DMS114 treated with DMSO at 0.1 percent for 48 hours (cell line): ENCODE measurements around the gene RAD51B.

ENCODE experiments used
- DNase-seq: peaks from one replicate; lab custom pipeline; 2025; ENCODE audit not compliant: unreplicated experiment; lab: John Stamatoyannopoulos, UW

The RAD51B gene

DNA sequence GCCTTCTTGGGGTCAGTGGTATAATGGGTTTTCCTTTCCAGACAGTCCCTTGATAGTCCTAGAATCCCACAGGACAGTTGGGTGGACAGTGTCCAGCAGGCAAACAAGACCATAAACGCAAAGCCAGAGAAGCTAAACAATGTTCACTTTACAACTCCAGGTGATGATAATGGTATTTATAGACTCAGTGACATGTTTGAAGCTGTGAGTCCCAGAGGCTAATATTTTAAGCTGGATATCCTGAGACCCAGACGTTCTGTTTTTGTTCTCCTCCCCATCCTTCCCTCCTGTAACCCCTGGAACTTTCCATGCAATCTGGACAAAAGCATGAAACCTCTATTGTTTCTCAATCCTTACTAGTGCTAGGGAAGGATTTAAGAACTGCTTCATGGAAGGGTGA is 852.3 kb downstream of the RAD51B start:
- DNase-seq = no peak

DNA sequence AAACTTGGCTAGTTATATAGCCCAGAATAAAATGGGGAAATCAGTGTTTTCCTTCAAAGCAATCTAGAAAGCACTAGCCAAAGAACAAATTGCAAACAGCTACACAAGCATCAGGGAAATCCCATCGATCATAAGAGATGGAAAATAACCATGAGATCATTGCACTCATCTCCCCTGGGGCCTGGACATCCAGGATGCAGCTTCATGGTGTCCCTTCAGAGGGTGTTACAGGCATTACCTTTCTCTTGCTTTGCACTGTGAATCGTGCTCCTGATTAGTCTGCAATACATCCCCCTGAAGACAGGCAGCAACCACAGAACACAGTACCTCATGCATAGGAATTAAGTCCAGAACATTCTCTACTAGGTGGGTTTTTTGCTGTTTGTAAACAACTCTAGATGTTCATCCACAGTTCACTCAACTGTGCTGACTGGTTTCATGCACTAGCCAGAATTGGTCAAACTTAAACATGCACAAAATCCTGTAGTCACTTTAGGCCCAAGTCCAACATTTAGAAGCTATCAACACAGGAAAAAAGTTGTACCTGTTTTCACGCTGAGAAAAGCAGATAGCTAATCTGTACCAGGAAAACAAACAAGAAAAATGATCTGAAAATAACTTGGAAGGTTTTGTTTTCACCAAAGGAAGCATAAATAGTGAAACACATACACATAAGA is 853.2 kb downstream of the RAD51B start:
- DNase-seq = no peak

DNA sequence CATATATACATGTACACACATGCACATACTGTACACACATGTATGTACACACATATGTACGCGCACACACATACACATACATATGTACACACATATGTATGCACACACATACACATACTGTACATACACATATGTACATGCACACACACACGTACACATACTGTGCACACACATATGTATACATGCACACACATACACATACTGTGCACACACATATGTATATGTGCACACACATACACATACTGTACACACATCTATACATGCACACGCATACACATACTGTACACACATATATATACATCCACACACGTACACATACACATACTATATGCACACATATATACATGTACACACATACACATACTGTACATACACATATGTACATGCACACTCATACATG is 853.9 kb downstream of the RAD51B start:
- no peak for DNase-seq

DNA sequence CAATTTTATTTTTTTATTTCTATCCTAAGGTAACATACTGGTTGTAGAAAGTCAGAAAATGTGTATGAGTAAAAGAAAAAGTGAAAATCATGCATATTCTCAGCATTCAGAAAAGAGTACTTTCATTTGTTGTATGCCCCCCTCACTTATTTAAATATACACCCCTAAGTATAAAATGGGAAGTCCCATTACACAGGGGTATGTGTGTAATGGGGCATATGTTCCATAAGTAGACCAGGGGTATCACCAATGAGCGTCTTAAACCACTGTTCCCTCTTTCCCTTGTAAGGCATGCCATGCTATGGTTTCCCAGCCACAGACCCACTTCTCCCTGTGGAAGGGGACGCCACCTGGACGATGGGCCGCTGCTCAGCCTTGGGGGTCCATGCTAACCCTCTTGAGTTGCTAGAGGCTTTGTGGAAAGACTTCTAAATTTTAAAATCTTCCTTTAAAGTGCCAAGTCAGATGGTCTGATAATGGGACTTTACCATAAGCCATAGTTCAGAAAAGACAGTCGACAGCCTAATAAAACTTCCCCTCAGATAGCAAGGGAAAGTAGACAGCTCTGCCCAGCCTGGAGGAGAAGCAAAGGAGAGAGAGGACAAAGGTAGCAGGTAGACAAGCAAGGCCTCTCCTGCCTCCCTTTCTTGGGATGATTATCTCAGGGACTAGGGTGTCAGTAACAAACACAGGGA is 855.1 kb downstream of the RAD51B start:
- DNase-seq = no peak

DNA sequence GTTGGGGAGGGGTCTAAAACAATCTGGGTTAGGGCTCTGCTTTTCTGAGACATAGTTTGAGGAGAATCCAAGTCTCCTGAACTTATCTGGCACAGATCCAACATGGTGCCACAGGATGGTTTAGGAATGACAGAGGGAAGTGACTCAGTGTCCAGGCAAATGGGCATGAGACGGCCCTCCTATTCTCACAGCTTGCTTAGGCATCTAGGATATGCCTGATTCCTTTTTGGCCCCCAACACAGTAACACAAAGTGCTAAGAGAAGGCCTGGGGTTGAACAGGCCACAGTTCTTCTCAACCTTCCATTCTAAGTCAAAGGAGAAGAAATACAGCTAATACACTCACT is 855.6 kb downstream of the RAD51B start:
- no peak for DNase-seq

DNA sequence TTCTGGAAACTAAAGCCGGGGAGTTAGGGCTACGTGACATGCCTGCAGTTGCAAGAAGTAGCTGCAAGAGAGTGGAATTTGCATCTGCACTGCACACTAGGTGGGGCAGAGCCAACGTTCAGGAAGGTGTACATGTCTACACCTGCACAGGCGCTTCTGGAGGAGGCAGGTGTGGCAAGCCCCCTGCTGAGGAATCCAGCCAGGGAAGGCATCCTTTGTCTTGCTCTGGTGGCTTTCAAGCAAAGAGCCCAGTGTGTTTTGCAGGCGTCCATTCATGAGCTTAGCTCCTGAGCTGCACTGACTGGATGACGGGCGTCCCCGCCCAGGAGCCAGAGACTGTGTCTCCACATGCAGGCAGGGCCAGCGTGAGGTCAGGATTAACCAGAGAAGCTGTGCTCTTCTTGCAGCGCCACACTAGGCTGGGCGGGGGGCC is 856.9 kb downstream of the RAD51B start:
- DNase-seq = no peak

DNA sequence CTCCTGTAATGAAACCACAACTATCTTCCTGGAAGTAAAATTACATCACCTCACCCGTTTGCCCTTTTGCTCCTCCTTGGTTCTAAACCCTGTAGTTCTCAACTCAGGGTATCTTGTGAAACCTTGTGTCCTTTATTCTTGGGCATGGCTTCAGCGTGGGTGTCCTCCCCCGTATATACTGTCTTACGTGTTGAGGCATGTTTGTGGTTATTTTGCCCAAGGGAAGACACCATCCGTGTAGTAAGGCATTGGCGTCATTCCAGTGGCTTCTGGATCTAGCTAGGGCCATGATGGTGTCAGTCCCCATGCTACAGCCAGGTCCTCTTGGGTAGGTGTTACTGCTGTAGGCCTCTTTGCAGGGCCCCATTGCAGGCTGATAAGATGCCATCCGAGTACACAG is 857.9 kb downstream of the RAD51B start:
- no peak for DNase-seq

DNA sequence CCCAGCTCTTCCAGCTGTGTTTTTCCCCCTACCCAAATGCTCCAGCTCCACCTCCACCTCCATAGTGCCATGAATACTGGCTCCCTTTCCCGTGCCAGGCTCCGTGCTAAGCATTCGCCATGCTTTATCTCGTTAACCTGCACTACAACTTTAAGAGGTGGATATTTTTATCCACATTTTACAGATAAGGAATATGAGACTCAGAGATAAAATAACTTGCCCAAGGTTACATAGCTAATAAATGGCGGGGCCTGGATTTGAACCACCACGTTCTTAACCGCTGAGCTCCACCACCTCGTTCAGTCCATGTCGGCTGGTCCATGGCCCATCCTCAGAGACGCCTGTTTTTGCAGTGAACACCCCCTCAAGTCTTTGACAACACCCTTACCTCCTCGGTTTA is 858.3 kb downstream of the RAD51B start:
- no peak for DNase-seq

DNA sequence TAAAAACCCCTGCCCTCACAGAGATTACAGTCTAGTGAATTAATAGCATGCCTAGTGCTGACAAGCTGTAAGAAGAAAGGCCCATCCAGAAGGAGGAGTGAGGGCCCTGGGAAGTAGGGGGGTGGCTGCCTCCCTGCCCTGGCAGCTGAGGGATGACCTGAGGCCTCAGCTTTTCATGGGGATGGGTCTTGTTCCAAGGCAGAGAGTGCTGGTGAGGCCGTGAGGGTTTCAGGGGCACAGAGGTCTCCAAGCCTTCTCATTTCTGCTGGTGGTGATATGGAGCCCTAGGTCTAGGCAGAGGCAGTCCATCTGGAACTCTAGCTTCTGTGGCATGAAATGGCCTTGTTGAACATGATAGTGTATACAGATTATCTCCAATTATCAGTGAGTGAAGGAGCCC is 858.9 kb downstream of the RAD51B start:
- DNase-seq = no peak

DNA sequence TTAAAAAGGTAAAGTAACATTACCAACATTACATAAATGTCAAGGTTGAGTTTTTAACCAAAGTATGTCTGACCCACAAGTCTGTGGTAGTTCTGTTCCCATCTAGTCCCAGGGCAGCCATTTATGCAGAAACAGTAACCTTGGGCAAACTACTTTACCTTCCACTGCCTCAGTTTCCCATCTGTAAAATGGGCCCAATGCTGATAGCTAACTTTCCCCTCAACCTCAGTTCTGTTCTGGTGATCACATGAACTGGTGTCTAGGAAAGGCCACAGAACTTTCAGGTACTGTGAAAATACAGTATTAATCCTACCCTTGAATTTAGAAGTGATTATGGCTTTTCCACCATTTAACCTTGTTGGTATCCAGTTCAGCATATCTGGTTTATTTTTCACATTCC is 859.7 kb downstream of the RAD51B start:
- DNase-seq = no peak

DNA sequence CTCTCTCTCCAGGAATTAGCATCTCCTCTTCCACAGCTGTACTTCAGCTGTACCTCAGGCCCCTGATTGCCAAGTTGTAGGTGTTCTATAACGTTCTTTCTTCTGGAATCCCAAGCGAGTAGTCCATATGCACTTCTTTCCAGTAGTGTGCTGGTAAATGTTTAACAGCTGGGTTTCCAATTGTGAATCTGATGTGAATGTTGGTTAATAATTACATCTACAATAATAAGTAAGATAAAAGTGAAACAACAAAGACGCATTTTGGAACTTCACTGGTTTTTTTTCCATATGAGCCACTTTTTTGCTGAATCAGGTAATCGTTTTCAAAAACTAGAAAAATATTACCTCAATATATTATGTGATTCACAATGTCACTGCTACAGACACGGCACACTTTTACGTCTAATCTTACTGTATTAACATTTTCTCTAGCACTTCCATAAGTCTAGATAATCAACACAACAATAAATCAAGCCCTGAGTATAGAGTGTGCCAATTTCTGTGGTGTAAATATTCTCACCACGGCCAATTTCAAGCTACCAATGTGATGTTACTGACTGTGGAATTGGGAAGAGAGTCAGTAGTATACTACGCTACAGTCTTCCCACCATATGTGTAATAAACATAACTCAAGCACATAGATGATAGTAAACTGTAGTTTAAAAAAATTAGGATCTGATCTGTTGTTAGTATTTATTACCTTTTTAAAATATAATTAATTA is 860.3 kb downstream of the RAD51B start:
- no peak for DNase-seq

DNA sequence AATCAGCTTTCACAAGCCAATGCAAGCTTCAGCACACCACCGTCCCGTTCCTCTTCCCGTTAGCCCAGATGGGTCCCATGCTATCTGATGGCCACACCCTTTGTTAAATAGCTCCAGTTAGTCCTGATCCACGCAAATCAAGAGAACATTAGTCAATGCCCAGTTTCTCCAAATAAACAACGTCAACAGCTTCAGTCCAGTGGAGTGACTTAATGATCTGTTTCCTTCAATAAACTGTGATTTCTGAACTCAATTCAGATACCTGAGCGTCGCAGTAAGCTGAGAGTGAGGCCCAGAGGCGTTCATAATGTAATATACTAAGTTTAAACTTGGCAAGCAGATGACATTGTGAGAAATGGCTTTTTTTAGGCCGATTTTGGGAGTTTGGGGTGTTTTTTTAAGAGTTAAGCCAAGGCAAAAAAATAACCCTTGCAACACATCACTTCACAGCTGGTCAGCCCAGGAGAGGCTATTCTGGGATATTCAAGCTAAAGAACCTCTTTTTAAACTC is 861.0 kb downstream of the RAD51B start:
- no peak for DNase-seq

DNA sequence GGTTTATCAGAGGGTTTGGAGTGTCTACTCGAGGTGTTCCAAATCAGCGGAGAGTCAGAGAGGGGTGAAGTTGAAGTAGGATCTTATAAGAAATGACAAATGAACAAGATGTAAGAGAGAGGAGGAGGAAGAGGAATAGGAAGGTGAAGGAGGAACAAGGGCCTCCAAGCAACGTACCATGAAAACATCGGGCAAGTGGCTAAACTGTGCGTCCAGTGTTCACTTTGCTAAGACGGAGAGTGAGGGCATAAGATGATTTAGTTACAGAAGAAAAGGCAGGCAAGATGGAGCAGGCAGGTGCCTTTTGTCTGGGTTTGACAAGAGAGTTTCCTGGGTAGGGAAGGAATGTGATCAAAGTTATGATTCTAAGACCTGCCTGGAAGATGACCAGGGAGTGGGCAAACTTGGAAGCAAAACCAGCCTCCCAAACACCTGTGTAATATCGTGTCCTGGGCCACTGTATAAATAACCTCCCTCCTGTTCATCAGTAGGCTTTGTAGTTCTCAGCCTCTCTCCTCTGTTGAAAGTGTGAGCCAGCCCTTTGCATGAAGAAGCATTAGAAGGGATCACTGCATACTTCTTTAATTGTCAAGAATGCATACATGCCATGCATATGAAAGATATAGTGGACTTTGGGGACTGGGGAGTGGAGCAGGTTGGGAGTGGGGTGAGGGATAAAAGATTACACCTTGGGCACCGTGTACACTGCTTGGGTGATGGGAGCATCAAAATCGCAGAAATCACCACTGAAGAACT is 861.9 kb downstream of the RAD51B start:
- DNase-seq = no peak

DNA sequence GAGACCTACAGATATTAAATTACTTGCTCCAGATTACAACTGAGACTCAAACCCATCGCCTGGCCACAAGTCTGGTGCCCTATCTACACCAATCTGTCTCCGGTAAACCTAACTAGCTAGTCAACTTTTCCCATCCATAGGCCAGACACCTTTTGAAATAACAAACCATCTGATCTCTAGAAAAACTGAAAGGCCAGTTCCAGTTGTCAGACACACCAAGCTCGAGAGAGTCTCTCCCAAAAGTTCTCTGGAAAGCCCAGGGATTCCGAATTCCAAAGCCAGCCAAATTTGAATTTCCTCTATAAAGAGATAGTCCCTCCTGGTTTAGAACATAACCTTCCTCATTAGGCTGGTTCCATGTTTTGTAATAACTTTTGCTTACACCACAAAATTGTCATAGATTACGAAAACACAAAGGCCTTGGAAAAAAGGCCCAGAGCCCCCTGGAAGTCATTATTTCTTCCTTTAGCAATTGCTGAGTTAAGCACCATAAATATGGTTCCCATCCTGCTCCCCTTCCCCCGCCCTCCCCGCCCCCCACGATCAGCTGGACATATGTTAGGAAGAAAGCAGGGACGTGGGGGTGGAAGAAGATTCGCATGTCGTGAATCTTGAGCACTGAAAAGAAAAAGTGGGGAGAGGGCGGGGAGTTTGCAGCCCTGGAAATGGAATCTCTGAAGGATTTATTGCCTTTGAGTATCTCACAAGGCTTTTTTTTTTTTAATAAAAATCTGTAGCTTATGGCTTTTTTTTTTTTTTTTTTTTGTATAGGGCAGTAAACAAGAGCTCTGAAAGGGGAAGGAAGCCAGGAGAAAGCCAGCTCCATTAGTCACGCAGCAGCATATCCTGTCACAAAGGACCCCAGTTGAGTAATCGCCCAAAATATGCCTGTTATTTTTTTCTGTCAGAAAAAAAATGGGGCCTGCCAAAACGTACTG is 862.9 kb downstream of the RAD51B start:
- no peak for DNase-seq

DNA sequence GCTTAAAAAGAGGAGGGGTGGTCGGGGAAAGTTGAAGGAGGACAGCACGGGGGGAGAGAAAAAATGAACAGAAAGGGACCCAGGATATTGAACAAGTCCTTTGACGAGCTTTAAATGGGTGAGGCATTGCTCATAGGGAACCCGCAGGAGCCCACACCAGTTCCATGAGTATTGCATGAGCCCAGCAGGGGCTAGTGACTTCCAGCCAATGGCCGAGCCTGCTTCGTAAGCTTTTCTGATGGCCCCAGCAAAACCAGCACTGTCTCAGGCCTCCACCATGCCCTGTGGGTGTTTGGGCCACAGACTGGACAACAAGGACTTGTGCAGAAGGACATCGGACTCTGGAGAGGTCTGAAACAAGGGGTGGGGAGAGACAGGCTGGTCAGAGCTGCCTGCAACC is 863.7 kb downstream of the RAD51B start:
- DNase-seq = no peak

DNA sequence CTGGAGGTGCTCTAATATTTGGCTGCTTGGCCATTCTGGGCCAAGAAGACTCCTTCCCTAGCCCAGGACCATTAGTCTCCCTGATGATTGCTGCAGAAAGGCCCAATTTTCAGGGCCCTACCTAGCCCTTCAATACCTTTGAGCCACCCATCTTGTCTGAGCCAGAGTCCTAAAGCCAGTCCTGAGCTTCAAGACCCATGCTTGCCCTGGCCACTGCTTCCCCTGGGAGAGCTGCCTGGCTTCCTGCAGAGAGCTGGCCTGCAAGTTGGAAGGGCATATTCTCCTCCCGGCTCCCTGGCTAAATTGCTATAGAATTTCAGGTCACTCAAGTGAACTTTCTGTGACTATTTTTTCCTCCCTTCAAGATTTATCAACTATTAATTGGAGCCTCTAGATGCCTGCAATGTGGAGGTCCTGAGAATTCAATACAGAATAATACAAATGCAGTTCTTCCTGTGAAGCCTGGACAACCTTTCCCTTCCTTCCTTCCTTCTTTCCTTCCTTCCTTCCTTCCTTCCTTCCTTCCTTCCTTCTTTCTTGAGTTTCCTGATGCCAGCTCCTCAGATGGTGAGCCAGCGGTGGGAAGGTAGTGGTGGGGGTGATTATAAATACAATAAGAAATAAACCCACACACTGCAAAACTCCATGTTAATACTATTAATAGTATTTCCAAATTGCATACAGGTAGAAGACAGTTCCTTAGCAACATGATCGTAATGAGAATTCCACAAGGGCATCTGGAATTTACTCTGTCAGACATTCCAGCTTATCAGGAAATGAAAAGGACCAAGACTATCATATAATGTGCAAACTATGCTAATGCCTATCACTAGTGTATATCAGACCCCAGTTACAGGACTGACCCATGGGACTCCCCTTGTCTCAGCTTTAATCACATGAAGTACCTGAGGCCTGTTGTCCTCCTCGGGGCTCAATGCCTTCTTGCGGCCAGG is 865.2 kb downstream of the RAD51B start:
- DNase-seq = no peak

DNA sequence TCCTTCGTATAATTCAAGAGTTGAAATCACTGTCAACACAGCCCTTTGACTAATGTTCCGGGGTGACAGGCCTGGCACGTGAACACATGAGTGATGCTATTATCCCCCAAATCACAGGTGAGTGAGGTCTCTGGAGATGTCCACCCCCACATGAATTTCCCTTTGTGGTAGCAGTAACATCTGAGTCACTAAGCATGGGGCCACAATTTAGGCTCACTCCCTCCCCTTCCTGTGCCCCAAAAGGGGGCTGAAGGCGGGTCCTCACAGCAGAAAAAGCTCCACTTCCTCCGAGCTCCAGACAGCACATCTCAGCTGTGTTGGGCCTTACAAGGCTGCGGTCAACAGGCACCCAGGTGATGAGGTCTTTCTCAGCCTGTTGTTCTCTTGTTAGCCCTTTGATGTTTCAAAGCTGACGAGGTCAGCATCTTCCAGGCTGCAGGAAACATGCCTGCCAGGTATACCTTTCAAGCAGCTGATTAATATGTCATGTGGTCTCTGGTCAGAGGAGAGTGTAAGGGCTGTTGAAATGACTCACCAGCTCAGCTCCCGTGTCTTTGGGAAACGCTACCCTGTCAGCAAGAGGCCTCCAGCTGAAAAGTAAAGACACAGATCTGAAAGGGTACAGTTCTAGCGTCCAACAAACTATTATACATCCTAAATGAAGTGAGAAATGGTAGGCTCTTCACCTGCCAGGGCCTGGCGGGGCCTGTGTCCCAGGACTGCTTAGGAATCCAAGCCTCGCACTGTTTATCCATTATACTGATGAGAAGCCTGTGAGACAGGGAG is 866.0 kb downstream of the RAD51B start:
- no peak for DNase-seq

DNA sequence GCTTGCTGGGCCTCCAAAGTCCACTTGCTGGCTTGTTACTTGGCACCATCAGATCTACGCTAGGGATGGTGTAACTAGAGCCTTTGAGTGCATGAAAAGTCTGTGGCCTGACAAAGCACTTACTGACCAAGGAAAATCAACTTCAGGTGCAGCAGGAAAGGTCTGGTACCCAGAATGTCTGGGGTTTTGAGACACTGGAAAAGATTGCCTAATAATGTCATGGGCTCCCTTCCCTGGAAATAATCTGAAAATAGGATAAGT is 866.6 kb downstream of the RAD51B start:
- no peak for DNase-seq

DNA sequence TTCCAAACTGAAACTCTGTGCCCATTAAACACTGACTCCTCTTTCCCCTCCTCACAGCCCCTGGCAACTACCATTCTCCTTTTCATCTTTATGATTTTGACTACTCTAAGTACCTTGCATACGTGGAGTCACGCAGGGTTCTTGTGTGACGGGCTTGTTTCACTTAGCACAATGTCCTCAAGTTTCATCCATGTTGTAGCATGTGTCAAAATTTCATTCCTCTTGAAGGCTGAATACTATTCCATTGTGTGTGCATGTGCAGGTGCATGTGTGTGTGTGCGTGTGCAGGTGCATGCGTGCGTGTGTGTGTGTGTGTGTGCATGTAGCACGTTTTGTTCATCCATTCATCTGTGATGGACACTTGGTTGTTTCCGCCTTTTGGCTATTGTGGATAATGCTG is 867.1 kb downstream of the RAD51B start:
- no peak for DNase-seq
